ENCODE results near the gene KCNMA1.

KCNMA1 gene

DNA sequence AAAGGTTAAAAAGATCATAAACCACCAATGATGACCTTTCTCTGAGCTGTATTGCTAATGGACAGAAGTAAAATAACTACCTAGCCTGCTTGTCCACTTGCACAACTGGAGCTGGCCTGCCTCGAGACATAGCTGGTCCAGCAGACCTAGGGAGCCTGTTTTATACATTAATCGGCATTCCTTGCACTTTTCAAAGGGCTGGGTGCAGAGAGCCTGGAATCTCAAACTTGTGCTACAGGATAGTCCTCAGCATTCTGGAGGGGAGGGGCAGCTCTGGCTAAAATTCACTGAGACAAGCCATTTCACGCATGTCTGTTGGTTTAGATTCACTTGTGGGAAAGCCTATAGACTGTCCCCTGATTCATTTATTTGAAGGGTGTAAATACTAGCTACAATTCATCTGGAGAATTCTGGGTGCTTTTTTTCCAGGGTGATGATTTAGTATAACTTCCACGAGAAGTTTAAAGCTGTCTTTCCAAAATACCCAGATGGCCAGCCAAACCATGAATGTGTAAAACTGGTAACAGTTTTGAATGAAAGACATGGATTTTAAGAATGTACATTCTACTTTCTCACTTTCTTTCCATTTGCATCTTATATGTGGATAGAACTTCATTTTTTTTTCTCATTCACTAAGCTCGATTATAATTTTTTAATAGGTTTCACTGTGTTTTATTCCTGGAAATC lies 389.4 kb downstream of the KCNMA1 start:
- no peaks in the 10 kb centered on the region for H3K27me3 ChIP-seq
- no peak overlapping the region for H3K4me3 ChIP-seq

DNA sequence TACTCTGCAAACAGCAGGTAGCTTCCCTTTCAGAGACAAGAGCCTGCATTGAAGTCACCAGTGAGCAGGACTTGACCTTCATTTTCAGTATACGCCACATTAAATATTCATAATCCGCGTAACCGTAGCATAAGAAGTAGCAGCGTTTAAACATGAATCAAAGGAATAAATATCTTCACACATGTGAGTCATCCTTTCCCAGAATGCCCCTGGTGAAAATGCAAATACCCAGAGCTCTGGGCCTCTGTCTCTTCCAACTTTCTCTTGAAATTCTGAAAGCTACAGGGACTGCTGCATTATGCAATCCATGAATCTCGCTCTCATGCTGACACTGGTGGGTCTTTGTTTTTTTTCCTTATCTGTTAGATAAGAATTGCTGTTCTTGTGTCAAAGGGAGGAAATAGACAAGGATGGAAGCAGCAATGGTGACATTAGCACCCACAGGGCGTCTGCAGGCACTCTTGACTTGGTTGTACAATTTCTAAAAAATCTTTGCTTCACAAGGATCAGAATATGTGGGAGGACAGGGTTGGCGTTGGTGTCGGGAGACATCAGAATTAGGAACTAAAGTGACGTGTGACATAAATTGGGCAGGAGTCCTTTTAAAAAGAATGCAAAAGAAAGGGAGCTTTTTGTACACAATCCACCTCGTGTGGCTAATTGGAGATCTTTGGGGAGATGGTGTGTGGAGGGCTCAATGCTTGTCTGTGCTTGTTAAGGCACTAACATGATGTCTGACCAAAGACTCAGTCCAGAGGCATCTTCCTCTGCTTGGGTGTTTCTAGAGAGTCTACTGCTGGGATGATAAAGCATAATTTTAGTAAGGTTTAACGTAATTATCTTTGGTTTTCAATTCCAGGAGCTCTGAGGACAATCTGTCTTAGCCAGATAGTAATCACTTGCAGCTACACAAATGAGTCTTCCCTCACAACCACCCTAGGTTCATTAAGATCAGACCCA lies 390.3 kb downstream of the KCNMA1 start:
- Histone ChIP-seq H3K4me3 (no peak overlapping the region), H3K9ac (no peak overlapping the region), H3K9me3 (no peaks in the 10 kb centered on the region), H4K20me1 (no peaks in the 10 kb centered on the region), H3K4me1 (peaks cover 12% of the 10 kb centered on the region), H3K36me3 (no peaks in the 10 kb centered on the region), H3K27ac (no peak overlapping the region), H3K4me2 (no peak overlapping the region), H3K27me3 (no peaks in the 10 kb centered on the region)
- TF ChIP-seq Cebpa-rat (IDR thresholded peaks at IDR 0.05), result no peak

More for the DNA sequence above, 389.4 kb downstream of the KCNMA1 start:
- no peaks in the 10 kb centered on the region for H4K20me1 ChIP-seq
- TF ChIP-seq Cebpa-rat (IDR thresholded peaks at IDR 0.05), result no peak
- H3K36me3 ChIP-seq, result no peaks in the 10 kb centered on the region
- no peak overlapping the region for H3K9ac ChIP-seq
- H3K9me3 ChIP-seq, result no peaks in the 10 kb centered on the region
- H3K4me1 ChIP-seq, result peaks cover 2% of the 10 kb centered on the region
- H3K27ac ChIP-seq, result no peak overlapping the region
- no peak overlapping the region for H3K4me2 ChIP-seq

DNA sequence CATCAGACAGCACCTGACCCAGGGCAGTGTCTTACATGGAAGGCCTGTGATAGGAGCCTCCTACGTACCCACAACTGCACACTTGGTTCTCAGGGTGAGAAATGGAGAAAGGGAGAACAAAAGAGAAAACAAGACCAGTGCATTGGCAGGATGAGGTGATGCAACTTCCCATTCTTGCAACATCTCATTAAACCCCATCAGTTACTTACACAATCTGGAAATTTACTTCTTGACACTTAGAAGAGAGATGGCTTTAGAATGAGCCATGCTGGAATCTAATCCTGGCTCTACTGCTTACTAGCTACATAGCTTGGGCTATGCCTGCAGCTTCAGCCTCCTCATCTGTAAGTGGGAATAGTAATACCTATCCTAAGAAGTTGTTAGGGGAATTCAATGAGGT lies 391.7 kb downstream of the KCNMA1 start:
- H3K4me2 ChIP-seq, result no peak overlapping the region
- no peak overlapping the region for H3K4me3 ChIP-seq
- H3K4me1 ChIP-seq, result peaks cover 15% of the 10 kb centered on the region
- no peaks in the 10 kb centered on the region for H3K27me3 ChIP-seq
- no peaks in the 10 kb centered on the region for H3K9me3 ChIP-seq
- no peaks in the 10 kb centered on the region for H3K36me3 ChIP-seq
- H3K27ac ChIP-seq, result no peak overlapping the region
- H4K20me1 ChIP-seq, result no peaks in the 10 kb centered on the region
- H3K9ac ChIP-seq, result no peak overlapping the region
- no peak for TF ChIP-seq Cebpa-rat (IDR thresholded peaks at IDR 0.05)

DNA sequence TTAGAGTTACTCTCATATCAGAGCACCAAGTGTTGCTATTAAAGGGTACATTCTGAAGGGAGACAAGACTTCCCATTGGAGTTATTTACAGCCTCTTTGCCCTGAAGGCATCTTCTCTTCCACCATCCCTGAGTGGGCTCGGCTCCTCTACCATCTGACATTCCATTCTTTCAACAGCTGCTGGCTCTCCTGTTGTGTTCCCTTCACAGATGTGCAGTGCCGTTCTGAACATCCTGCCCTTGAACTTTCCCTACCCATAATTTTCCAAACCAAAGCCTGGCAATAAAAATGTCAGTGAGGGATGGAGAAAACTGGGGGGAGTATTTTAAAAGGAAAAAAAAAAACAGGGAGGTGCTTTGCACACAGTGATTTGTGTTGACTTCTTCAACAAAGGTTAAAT lies 392.9 kb downstream of the KCNMA1 start:
- Histone ChIP-seq H3K4me2 (no peak overlapping the region), H3K4me1 (peaks cover 15% of the 10 kb centered on the region), H3K9me3 (no peaks in the 10 kb centered on the region), H3K27ac (no peak overlapping the region), H3K9ac (no peak overlapping the region), H3K4me3 (no peak overlapping the region), H4K20me1 (no peaks in the 10 kb centered on the region), H3K36me3 (no peaks in the 10 kb centered on the region), H3K27me3 (no peaks in the 10 kb centered on the region)
- no peak for TF ChIP-seq Cebpa-rat (IDR thresholded peaks at IDR 0.05)

DNA sequence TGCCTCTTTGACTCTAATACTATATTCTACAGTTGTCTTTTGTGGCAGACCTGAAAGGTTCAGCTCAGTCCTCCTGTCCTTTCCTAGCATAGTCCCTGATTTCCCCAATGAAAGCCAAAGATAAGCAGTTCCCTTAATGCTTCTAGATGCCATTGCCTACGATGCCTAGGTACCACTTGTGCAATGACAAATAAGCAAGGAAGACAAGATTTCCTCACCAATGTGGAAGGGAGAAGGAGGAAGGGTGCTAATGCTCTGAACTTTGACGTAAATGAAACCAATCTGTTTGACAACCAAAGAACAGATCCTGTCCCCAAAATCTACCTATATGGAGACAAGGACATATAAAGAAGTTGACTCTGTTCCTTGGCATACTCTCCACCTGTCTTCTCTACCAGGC lies 393.3 kb downstream of the KCNMA1 start:
- no peak overlapping the region for H3K4me2 ChIP-seq
- no peaks in the 10 kb centered on the region for H4K20me1 ChIP-seq
- peaks cover 15% of the 10 kb centered on the region for H3K4me1 ChIP-seq
- no peaks in the 10 kb centered on the region for H3K9me3 ChIP-seq
- H3K4me3 ChIP-seq, result no peak overlapping the region
- no peak overlapping the region for H3K27ac ChIP-seq
- no peak overlapping the region for H3K9ac ChIP-seq
- H3K36me3 ChIP-seq, result no peaks in the 10 kb centered on the region
- H3K27me3 ChIP-seq, result no peaks in the 10 kb centered on the region
- TF ChIP-seq Cebpa-rat (IDR thresholded peaks at IDR 0.05), result no peak

DNA sequence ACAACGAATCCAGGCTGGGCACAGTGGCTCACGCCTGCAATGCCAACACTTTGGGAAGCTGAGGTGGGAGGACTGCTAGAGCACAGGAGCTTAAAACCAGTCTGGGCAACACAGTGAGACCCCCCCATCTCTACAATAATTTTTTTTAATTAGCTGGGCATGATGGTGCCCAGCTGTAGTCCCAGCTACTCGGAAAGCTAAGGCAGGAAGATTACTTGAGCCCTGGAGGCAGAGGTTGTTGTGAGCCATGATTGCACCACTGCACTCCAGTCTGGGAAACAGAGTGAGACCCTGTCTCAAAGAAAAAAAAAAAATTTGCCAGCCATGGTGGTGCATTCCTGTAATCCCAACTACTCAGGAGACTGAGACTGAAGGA lies 396.3 kb downstream of the KCNMA1 start:
- TF ChIP-seq Cebpa-rat (IDR thresholded peaks at IDR 0.05), result no peak
- no peaks in the 10 kb centered on the region for H3K27me3 ChIP-seq
- no peak overlapping the region for H3K27ac ChIP-seq
- H4K20me1 ChIP-seq, result no peaks in the 10 kb centered on the region
- H3K4me1 ChIP-seq, result peaks cover 15% of the 10 kb centered on the region
- no peak overlapping the region for H3K9ac ChIP-seq
- H3K36me3 ChIP-seq, result no peaks in the 10 kb centered on the region
- no peak overlapping the region for H3K4me3 ChIP-seq
- no peaks in the 10 kb centered on the region for H3K9me3 ChIP-seq
- H3K4me2 ChIP-seq, result no peak overlapping the region

DNA sequence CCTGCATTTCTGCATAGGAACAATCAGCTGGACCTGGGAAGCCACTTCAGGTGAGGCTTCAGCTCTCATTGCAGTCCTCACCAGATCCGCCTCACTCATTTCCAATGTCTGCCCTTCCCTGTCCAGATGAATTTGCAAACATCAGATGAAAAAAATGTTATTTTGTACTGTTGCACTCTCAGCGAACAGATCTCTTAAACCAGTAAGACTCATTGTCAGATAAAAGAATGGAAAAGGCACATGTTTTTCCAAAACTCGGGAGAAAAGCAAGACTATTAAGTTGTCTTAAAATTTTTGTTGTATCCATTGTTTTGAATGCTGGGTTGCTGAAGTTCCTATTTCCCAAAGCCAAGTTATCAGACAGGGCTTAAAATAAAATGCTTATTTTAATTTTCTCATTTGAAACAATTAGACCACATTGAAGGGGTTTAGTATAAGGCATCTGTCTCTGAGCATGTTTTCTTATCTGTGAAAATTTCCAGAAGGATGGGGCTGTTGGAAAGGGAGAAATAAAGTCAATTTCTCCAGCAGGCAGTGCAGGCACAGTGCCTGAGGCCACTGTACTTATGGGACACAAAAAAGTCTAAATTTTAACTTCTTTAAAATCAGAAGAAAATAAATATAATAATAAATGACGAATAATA lies 396.8 kb downstream of the KCNMA1 start:
- H3K4me1 ChIP-seq, result peaks cover 15% of the 10 kb centered on the region
- H3K9me3 ChIP-seq, result no peaks in the 10 kb centered on the region
- TF ChIP-seq Cebpa-rat (IDR thresholded peaks at IDR 0.05), result no peak
- H4K20me1 ChIP-seq, result no peaks in the 10 kb centered on the region
- no peak overlapping the region for H3K4me2 ChIP-seq
- H3K4me3 ChIP-seq, result no peak overlapping the region
- no peaks in the 10 kb centered on the region for H3K27me3 ChIP-seq
- H3K9ac ChIP-seq, result no peak overlapping the region
- no peaks in the 10 kb centered on the region for H3K36me3 ChIP-seq
- no peak overlapping the region for H3K27ac ChIP-seq

DNA sequence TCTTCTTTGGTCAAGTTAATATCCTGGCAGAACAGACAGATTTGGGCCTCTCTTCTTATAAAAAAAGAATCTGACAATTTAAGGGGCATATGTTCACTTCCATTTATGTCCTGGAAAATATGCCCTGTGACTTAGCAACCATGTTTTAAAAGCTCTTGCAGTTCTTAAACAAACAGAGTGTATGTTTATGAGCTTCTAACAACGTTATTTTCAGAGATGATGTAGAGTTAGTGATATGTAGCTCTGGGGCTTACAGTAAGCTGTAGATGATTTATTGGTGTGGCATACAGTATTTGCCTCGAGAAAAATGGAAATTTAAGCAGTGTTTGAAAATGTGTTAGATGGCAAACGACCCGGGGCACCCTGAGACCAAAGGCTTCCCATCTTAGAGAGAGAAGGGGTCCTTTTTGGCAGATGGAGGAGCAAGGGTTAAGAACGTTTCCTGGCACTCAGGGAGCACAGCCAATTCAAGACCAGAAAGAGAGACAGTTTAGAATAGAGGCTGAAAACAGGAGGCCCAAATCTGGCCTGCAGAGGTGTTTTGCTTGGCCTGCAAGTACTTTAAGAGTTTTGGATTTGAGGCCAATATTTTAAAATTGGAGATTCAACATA lies 397.5 kb downstream of the KCNMA1 start:
- no peak for TF ChIP-seq Cebpa-rat (IDR thresholded peaks at IDR 0.05)
- Histone ChIP-seq H3K4me3 (no peak overlapping the region), H3K4me1 (peaks cover 15% of the 10 kb centered on the region), H3K9ac (no peak overlapping the region), H4K20me1 (no peaks in the 10 kb centered on the region), H3K27me3 (no peaks in the 10 kb centered on the region), H3K4me2 (no peak overlapping the region), H3K9me3 (no peaks in the 10 kb centered on the region), H3K36me3 (no peaks in the 10 kb centered on the region), H3K27ac (no peak overlapping the region)

DNA sequence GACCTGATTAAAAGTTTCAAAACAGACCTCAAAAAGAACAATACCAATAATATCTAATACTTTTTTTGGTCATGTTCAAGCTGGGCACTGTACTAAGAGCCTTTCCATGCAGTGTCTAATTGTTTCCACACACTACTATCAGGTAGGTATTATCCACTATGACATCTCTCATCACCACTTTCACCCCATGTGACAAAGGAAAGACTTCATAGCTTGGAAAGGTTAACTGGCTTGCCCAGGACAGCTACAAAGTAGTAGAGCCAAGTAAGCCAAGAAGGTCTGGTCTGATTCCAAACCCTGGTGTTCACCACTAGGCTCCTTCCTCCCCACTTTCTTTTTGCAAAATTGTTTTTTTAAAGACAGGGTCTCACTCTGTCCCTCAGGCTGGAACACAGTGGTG lies 400.5 kb downstream of the KCNMA1 start:
- Histone ChIP-seq H3K4me1 (peaks cover 2% of the 10 kb centered on the region), H4K20me1 (no peaks in the 10 kb centered on the region), H3K27ac (no peak overlapping the region), H3K27me3 (no peaks in the 10 kb centered on the region), H3K36me3 (no peaks in the 10 kb centered on the region), H3K9me3 (no peaks in the 10 kb centered on the region), H3K9ac (no peak overlapping the region), H3K4me3 (no peak overlapping the region), H3K4me2 (no peak overlapping the region)
- TF ChIP-seq Cebpa-rat (IDR thresholded peaks at IDR 0.05), result no peak
